SK-N-SH (cell line): Measurements from ENCODE around the gene UGT1A1. TPM values are rescaled to one million over a fixed set of nuclear protein-coding genes. Genes with fewer than 3 reads are reported as not detected.
"Not testable (repeated sequence)": the region's sequence is repeated elsewhere in the genome, so short reads cannot be mapped to it uniquely, and the experiment has no call there.

Experiments
- CTCF ChIA-PET: fragments of 300-600, 350-600 bp; formaldehyde crosslinking; extraction: SDS; loops from one replicate; lab custom pipeline; 2021; lab: Yijun Ruan, JAX
- POLR2A ChIA-PET: fragments of 350-600 bp; sonication (Branson Sonifier 250); formaldehyde crosslinking; extraction: SDS; loops from one replicate; lab custom pipeline; 2020; ENCODE audit warnings: antibody characterized with exemption, inconsistent platforms; lab: Yijun Ruan, JAX
- DNase-seq: peaks from one replicate; pipeline ENCODE4 v3.0.0; 2012
- H2AFZ ChIP-seq: fragments of 200-600 bp; sonication (generic); 2 replicates; pipeline ENCODE4 v1.8.1; 2016; ENCODE audit warnings: antibody characterized with exemption, mild to moderate bottlenecking, low read depth
- H3F3A ChIP-seq: fragments of 200-600 bp; sonication (generic); replicated peaks from 2 replicates; pipeline ENCODE3; 2016; ENCODE audit warnings: antibody characterized with exemption, mild to moderate bottlenecking; ENCODE audit not compliant: insufficient read depth
- H3K27ac ChIP-seq, 2 experiments: fragments of 200-500 bp in 1 of 2; fragments of 200-600 bp in 1 of 2; sonication (Bioruptor generic) in 1 of 2; sonication (generic), shearing (Covaris generic) in 1 of 2; 2 replicates each; pipeline versions ENCODE4 v1.5.1 to v1.6.1; 2014 to 2016; ENCODE audit warnings: low read depth in 2 of 2, inconsistent platforms in 1 of 2, low read length in 1 of 2, mild to moderate bottlenecking in 1 of 2, mixed read lengths in 1 of 2
- H3K27me3 ChIP-seq: fragments of 200-600 bp; sonication (generic), shearing (Covaris generic); 2 replicates; pipeline ENCODE4 v1.6.1; 2016; ENCODE audit warnings: mixed run types; ENCODE audit not compliant: insufficient read depth
- H3K36me3 ChIP-seq, 2 experiments: fragments of 200-500 bp in 1 of 2; fragments of 200-600 bp in 1 of 2; sonication (Bioruptor generic) in 1 of 2; sonication (generic) in 1 of 2; replicated peaks in 1 of 2; 2 replicates each; pipeline versions ENCODE3 to v1.5.1; 2014 to 2016; ENCODE audit warnings: low read length in 1 of 2, mild to moderate bottlenecking in 1 of 2; ENCODE audit not compliant: insufficient read depth in 2 of 2, control insufficient read depth in 1 of 2
- H3K4me1 ChIP-seq, 2 experiments: fragments of 200-500 bp in 1 of 2; fragments of 200-600 bp in 1 of 2; sonication (Bioruptor generic) in 1 of 2; sonication (generic), shearing (Covaris generic) in 1 of 2; 2 replicates each; pipeline versions ENCODE4 v1.5.1 to v1.6.1; 2014 to 2016; ENCODE audit warnings: low read depth in 1 of 2, low read length in 1 of 2, mixed run types in 1 of 2; ENCODE audit not compliant: insufficient read depth in 2 of 2, control insufficient read depth in 1 of 2
- H3K4me2 ChIP-seq: fragments of 200-600 bp; sonication (generic), shearing (Covaris generic); 2 replicates; pipeline ENCODE4 v1.6.1; 2017; ENCODE audit warnings: mixed run types
- H3K4me3 ChIP-seq, 2 experiments: fragments of 200-500 bp in 1 of 2; fragments of 200-600 bp in 1 of 2; sonication (Bioruptor generic) in 1 of 2; sonication (generic), shearing (Covaris generic) in 1 of 2; 2 replicates each; pipeline versions ENCODE4 v1.5.1 to v1.8.1; 2014 to 2016; ENCODE audit warnings: low read depth in 2 of 2, inconsistent platforms in 1 of 2, low read length in 1 of 2, mild to moderate bottlenecking in 1 of 2, mixed read lengths in 1 of 2, moderate library complexity in 1 of 2
- H3K79me2 ChIP-seq: fragments of 200-600 bp; sonication (generic); 2 replicates; pipeline ENCODE4 v1.8.1; 2017; ENCODE audit warnings: mild to moderate bottlenecking; ENCODE audit not compliant: insufficient read depth
- H3K9ac ChIP-seq: fragments of 200-600 bp; sonication (generic); 2 replicates; pipeline ENCODE4 v1.6.1; 2017; ENCODE audit warnings: mixed run types
- H3K9me2 ChIP-seq: fragments of 200-600 bp; sonication (generic); 2 replicates; pipeline ENCODE4 v1.6.1; 2017; ENCODE audit warnings: mixed run types
- H3K9me3 ChIP-seq: fragments of 200-600 bp; sonication (generic); 2 replicates; pipeline ENCODE4 v1.6.1; 2017; ENCODE audit warnings: mixed run types, mild to moderate bottlenecking, moderate library complexity
- H4K20me1 ChIP-seq: fragments of 200-600 bp; sonication (generic); 2 replicates; pipeline ENCODE4 v1.6.1; 2017; ENCODE audit warnings: mild to moderate bottlenecking, mixed run types; ENCODE audit not compliant: insufficient read depth
- IRF3 ChIP-seq: fragments of 150-350 bp; IDR thresholded peaks from 2 replicates; pipeline ENCODE4 v1.6.1; 2016; ENCODE audit warnings: mild to moderate bottlenecking, low read depth, low read length
- WGBS: methylation state at CpG from one replicate; pipeline ENCODE4 v1.1.6; 2017; ENCODE audit warnings: low lambda C conversion rate; 5-methylcytosine and 5-hydroxymethylcytosine counted together
- polyA plus RNA-seq, 3 experiments: library from polyadenylated mRNA; depleted of rRNA; stranded (reverse); fragments of >200 nt; gene quantifications; 2 replicates each; pipeline ENCODE4 v1.2.3, GENCODE V29; 2012

UGT1A1 gene
- polyA plus RNA-seq, 1 of the 3 experiments (the other 2 are of a cell fraction), result not detected

GRCh38 chr2:233747283-233747544, 12.9 kb upstream of the UGT1A1 start:
- Histone ChIP-seq H3K4me2 (no peak overlapping the region), H3K27ac (no peak overlapping the region)
- WGBS, result 63% methylated on average over 2 of the region's 6 CpGs

GRCh38 chr2:233750689-233751088, 9.4 kb upstream of the UGT1A1 start:
- not testable (repeated sequence) for H3K27ac ChIP-seq, H3K9me3 ChIP-seq
- WGBS, result 0% methylated on average over 1 of the region's 2 CpGs

More at GRCh38 chr2:233747283-233747544, 12.9 kb upstream of the UGT1A1 start:
- no peaks in the 10 kb centered on the region; the same call in 1 of the 2 replicates for H3K27me3 ChIP-seq
- no peaks in the 10 kb centered on the region for H3K36me3 ChIP-seq
- H3K4me3 ChIP-seq, result no peak overlapping the region
- no peaks in the 10 kb centered on the region for H3K4me1 ChIP-seq
- no peaks in the 10 kb centered on the region for H3F3A ChIP-seq
- H3K9me2 ChIP-seq, result no peaks in the 10 kb centered on the region
- H2AFZ ChIP-seq, result no peak overlapping the region
- no peaks in the 10 kb centered on the region for H3K79me2 ChIP-seq
- H3K9me3 ChIP-seq, result no peaks in the 10 kb centered on the region
- ChIA-PET POLR2A (no interaction called here), CTCF (interaction anchor here (1.9 kb wide), 1 partner anchor 36 kb away, joined by 6 read pairs; no protein-coding TSS in a partner anchor)
- no peaks in the 10 kb centered on the region for H4K20me1 ChIP-seq
- TF ChIP-seq IRF3, result no peak
- no peak overlapping the region for H3K9ac ChIP-seq
- DNase-seq, result no peak

GRCh38 chr2:233751212-233752009, 8.7 kb upstream of the UGT1A1 start:
- DNase-seq, H3K4me2 ChIP-seq, H3K27ac ChIP-seq, H3K9me3 ChIP-seq, H4K20me1 ChIP-seq, H3K27me3 ChIP-seq, H3K4me1 ChIP-seq, H3F3A ChIP-seq, H2AFZ ChIP-seq, H3K9me2 ChIP-seq, H3K79me2 ChIP-seq, H3K4me3 ChIP-seq, POLR2A ChIA-PET, H3K36me3 ChIP-seq, CTCF ChIA-PET, H3K9ac ChIP-seq: not testable (repeated sequence)
- 29% methylated on average over 2 of the region's 2 CpGs for WGBS

More at GRCh38 chr2:233750689-233751088, 9.4 kb upstream of the UGT1A1 start:
- H3F3A ChIP-seq, POLR2A ChIA-PET, H4K20me1 ChIP-seq, DNase-seq, CTCF ChIA-PET, H2AFZ ChIP-seq, H3K4me2 ChIP-seq, H3K79me2 ChIP-seq, H3K36me3 ChIP-seq, H3K9ac ChIP-seq, H3K27me3 ChIP-seq, H3K4me1 ChIP-seq, H3K4me3 ChIP-seq, H3K9me2 ChIP-seq: not testable (repeated sequence)
